ENCODE data around the gene INPP4A.

The INPP4A gene

DNA sequence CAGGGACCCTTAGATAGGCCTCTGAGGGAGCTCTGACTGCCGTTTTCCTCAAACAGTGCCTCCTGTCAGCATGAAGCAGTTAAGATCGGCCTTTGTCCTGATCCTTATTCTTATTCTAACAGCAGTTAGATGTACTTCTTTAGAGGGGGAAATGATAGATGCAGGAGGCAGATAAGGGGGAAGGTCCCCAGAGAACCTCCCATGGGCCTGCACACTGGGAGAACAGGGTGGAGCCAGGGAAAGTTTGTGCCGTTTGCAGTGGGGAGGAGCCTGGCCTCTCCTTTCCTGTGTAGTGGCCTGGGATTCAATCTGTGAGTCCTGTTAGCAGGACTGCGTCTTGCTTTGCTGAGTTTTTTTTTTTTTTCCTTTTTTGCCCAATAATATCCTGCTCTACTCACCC lies 7.9 kb upstream of the INPP4A start:
- no peak overlapping the region for H3K4me3 ChIP-seq (ENCODE audit: low read depth, low read length)
- no peak for DNase-seq (ENCODE audit: low read depth)
- TF ChIP-seq, protein P1, sequence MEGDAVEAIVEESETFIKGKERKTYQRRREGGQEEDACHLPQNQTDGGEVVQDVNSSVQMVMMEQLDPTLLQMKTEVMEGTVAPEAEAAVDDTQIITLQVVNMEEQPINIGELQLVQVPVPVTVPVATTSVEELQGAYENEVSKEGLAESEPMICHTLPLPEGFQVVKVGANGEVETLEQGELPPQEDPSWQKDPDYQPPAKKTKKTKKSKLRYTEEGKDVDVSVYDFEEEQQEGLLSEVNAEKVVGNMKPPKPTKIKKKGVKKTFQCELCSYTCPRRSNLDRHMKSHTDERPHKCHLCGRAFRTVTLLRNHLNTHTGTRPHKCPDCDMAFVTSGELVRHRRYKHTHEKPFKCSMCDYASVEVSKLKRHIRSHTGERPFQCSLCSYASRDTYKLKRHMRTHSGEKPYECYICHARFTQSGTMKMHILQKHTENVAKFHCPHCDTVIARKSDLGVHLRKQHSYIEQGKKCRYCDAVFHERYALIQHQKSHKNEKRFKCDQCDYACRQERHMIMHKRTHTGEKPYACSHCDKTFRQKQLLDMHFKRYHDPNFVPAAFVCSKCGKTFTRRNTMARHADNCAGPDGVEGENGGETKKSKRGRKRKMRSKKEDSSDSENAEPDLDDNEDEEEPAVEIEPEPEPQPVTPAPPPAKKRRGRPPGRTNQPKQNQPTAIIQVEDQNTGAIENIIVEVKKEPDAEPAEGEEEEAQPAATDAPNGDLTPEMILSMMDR (IDR thresholded peaks at IDR 0.05; ENCODE audit: insufficient read depth, low read depth, low read length, missing control alignments) = no peak

DNA sequence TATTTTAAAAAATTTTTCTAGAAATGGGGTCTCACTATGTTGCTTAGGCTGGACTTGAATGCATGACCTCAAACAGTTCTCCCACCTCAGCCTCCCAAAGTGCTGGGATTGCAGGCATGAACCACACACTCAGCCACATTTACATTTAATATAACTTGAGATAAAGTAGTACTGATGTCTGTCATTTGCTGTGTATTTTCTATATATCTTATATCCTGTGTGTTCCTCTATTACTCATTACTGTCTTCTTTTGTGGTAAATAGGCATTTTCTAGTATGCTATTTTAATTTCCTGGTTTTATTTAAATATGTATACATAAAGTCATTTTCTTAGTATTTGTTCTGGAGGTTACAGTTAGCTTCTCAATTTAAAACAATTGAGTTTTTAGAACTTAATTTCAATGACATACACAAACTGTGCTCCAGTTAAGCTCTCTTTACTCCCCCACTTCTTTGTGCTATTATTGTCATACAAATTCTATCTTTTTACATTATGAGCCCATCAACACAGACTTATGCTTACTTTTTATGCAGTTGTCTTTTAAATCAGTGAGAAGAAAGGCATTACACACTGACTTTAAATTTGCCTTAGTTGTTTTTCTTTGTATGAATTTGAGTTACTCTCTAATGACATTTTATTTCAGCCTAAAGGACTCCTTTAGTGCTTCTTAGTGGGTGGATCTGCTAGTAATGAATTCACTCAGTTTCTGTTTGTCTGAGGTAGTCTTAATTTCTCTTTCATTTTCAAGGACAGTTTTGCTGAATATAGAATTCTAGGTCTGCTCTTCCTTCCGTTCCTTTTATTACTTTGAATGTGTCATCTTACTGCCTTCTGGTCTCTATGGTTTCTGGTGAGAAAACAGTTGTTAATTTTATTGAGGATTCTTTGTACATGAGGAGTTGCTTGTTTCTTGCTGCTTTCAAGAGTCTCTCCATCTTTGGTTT lies 6.2 kb upstream of the INPP4A start:
- peak; percentile 71 for DNase-seq (ENCODE audit: low read depth)
- H3K4me3 ChIP-seq (ENCODE audit: low read depth, low read length) = no peak overlapping the region
- TF ChIP-seq, protein P1 (IDR thresholded peaks at IDR 0.05; ENCODE audit: insufficient read depth, low read depth, low read length, missing control alignments) = no peak

DNA sequence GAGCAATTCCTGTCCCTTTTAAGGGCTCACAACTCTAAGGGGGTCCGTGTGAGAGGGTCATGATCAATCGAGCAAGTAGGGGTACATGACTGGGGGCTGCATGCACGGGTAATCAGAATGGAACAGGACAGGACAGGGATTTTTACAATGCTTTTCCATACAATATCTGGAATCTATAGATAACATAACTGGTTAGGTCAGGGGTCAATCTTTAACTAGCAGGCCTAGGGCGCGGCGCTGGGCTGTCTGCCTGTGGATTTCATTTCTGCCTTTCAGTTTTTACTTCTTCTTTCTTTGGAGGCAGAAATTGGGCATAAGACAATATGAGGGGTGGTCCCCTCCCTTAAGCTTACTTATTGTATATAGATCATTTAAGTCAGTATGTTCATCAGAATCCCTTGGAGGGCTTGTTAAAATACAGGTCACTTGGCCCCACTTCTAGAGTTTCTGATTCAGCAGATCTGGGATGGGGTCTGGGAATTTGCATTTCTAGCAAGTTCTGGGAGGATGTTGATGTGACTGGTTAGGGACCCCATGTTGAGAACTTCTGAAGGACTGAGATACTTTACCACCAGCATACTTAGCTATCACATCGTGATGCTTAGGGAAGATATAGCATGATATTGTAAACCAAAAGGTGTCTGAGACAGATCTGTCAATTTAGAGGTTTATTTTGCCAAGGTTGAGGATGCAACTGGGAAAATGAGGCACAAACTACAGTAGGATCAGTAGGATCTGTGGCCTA lies 2.8 kb upstream of the INPP4A start:
- H3K4me3 ChIP-seq (ENCODE audit: low read depth, low read length) = no peak overlapping the region
- TF ChIP-seq, protein P1 (IDR thresholded peaks at IDR 0.05; ENCODE audit: insufficient read depth, low read depth, low read length, missing control alignments) = no peak
- no peak for DNase-seq (ENCODE audit: low read depth)

DNA sequence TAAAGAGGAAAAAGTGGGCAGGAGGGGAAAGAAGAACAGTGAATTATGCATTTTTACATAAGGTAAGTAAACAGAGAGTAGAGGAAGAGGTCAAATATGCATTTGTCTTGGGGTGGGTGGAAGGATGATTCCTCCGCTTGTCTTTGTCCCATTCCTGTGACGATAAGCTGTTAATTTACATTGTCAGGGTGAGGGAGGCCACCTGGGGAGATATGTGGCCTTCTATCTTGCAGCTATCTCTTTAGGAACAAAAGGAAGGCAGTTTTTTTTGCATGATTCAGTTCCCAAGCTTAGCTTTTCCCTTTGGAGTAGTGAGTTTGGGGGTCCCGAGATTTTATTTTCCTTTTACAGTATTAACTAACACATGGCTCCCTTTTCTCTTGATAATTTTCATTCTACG lies 2.2 kb upstream of the INPP4A start:
- H3K4me3 ChIP-seq (ENCODE audit: low read depth, low read length) = no peak overlapping the region
- DNase-seq (ENCODE audit: low read depth) = no peak
- TF ChIP-seq, protein P1 (IDR thresholded peaks at IDR 0.05; ENCODE audit: insufficient read depth, low read depth, low read length, missing control alignments) = no peak

DNA sequence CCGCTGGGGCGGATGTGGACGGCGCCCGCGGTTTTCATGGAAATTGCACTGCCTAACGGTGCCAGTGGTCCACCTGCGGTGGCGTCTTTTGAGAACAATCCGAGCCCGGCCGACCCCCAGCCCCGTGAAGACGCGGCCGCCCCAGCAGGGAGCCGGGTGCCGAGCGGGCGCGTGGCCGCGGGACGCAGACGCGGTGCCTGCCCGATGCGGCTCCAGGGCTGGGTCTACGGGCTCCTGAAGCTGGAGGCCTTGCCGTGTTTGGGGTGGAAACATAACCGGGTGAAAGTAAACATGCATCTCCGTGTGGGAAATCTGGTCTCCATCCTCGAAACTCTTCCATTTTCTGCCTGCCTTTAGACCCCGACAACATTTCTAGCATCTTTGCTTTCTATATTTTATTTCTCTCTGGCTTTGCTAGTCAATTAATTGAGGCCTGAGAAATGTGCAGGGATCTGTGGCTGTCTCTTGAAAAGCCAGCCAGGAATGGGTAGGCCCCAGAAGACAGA lies 572 bp downstream of the INPP4A start:
- peak overlapping the region; percentile 60 for H3K4me3 ChIP-seq (ENCODE audit: low read depth, low read length)
- TF ChIP-seq, protein P1 (IDR thresholded peaks at IDR 0.05; ENCODE audit: insufficient read depth, low read depth, low read length, missing control alignments) = no peak
- DNase-seq (ENCODE audit: low read depth) = no peak

DNA sequence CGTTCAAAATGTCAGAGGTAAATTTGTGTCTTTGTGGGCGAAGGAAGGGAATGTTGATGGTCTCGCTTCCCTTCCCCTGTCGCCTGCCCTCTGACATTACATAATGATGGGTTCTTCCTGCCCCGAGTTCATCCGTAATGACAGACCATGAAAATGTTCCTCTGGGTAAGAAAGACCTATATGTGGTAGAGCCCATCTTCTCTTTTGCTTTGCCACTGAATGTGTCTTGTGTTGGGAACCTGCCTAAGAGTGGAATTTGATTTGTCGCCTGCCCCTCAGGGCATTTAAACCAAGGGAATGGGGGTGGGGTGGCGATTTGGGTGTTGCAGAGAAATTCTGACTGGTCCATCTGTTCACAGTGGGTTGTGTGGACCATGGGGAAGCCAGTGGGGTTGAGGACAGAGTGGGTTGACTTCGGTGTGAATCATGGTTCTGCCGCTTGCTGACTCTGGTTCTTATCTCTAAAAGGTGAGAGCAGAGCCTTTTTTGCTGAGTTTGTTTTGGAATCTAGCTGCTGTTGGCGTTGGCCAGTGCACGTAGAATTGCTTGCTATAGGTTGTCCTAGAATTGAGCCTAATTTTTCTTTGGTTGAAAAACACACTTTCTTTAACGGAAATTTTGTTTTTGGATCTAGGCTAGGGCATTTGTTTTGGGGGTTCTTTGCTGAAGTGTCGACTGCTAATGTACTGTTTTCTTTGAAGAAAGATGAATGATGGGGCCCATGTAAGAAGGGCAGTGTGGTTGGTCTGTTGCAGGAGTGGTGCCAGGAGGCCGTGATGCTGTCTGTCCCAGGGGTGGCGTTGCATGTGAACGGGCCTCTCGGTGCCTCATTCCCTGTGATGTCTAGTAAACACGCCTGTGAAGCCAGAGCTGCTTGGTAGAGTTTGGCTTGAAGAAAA lies 1.3 kb downstream of the INPP4A start:
- peak overlapping the region; percentile 60 for H3K4me3 ChIP-seq (ENCODE audit: low read depth, low read length)
- TF ChIP-seq, protein P1 (IDR thresholded peaks at IDR 0.05; ENCODE audit: insufficient read depth, low read depth, low read length, missing control alignments) = no peak
- peak; percentile 34 for DNase-seq (ENCODE audit: low read depth)

Data from GM12865 (cell line).